Measurements from ENCODE around the gene NRP2.

NRP2 gene

DNA sequence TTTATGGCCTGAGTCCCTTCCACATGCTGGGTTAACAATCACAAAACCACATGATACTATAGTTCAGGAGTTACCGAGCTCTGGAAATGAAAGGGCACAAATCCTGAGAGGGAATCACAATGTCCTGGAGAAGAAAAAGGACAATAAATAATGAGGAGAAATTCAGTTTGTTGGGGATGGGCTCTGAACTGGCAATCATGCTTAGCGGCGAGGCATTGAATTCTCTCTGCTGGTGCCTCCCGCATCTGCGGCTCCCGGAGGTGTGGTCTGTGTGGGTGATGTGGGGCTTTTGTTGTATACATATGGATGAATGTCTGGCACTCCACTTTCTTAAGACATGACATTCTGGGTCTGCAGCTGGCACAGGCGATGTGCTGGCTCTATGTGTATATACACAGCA is 46.1 kb downstream of the NRP2 start:
- in situ Hi-C loops (cut with HindIII; ENCODE audit: low sequenced_read_pairs): no loop called here

DNA sequence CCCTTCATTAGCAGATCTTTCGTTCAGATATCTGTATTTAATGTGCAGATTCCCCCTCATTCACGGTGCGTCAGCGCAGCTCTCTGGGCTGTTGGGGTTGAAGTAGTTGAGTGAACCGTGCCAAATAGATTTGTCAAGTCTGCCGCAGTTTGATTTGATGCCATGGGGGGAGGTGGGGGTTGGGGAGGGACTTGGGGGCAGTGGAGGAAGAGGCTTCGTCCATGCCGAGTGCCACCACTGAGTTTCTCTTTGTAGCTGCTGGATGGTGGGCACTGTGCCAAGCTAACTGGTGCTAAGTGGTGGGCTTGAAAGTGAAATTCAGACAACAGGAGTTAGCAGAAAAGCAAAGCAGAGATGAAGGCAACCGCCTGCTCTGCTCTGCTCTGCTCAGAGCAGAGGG is 47.9 kb downstream of the NRP2 start:
- in situ Hi-C loops (cut with HindIII; ENCODE audit: low sequenced_read_pairs): no loop called here

DNA sequence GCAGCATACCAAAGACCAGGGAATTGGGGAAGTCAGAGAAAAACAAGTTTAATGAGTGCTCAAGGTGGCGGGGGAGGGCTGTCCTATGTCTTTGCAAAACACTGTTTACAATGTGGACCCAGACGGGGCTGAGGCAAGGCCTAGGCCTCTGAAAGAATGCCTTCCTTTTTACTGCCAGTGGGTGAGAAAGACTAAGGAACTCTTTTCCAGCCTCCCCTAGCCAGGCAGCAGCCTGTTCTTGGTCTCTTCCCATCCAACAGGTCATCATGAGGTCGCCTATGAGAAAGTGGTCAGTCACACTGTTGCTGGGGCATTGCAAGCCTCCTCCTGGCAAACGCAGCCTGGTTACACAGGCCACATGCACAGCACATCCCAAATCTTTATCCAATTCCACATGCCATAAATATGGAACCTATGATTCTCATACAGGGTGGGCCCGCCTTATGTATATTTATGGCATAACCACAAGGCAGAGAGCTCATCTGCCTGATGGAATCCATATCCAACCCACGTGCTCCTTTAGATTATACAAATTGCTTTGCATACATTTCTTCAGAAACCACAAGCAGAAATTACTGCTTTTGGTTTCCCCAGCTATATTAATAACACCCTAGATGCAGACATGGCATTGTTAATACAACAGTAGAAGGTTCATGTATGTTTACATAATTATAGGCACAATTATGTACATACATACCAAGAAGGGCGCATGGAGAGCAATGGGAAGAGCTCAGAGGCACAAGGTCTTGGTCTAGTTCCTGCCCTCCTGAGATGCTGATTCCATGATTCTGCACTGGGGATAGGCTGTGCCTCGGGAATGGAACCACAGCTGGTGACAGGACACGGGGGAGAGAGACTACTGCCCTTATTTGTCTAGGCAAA is 48.6 kb downstream of the NRP2 start:
- in situ Hi-C loops (cut with HindIII; ENCODE audit: low sequenced_read_pairs): no loop called here

DNA sequence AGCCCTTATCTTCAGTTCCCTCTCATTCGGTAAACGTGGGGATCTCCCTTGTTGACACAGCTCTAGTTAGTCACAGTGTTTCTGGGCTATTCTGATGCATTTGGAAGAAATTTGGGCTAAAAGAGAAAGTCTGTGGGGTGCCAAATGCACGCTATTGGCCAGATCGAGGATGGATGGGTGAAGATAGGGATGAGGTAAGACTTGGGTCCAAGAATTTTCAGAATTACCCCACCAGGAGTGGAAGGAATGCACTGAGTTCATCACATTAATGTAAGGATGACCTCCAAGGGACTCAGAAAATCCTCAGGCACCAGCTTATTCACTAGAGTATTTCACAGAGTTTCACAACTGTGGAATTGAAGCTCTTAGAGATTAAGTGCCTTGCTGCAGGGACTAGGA is 49.3 kb downstream of the NRP2 start:
- in situ Hi-C loops (cut with HindIII; ENCODE audit: low sequenced_read_pairs): no loop called here

DNA sequence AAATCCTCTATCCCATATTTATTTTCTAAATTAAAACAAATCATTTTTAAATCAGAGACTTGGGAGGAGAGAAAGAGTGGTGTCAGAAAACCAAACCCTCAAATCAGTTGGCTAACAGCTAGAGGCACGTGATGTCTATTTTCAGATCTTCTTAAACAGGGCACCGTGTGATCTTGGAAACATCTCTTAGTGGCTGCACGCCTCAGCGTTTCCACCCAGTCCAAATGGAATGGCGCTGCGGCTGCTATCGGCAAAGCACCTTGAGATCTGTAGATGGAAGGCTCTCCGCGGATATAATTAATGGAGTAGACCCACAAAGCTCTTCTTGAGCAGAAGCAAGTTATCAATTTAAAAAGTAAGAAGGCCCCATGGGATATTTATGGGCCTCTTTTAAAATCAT is 50.0 kb downstream of the NRP2 start:
- in situ Hi-C loops (cut with HindIII; ENCODE audit: low sequenced_read_pairs): no loop called here

DNA sequence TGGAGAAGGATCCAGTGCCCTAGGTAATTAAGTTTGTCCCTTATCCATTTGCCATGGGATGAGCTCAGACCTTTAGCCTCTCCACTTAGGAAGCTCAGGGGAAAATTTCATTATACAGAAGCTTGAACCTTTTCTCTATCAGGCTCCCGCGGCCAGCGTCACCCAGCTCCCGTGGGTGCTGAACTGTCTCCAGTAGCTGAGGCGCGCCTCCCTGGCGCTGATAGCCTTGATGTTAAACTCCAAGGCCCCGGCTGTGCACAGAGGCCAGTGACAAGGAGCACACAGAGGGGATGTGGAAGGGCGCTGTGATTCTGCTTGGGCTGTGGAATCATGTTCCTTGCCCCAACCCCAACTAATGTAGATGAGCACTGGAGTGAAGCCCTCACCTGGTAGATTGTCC is 50.8 kb downstream of the NRP2 start:
- in situ Hi-C loops (cut with HindIII; ENCODE audit: low sequenced_read_pairs): no loop called here

DNA sequence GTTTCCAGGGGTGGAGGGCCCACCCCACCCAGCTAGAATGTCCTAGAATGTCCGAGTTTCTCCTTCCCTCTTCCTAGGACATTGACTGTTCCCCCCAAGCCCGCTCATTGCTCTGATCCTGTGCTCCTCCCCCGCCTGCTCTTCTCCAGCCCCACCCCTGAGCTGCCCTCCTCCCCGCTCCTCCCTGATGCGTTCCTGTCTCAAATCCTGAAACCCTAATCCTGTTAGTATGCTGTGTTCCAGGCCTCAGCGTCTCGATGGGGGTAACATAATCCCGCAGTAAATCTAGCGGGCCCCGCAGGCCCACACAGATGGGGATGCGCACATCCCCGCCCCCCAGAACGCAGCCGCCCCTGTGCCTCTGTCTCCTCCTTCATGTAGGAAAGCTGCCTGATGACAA is 51.3 kb downstream of the NRP2 start:
- in situ Hi-C loops (cut with HindIII; ENCODE audit: low sequenced_read_pairs): no loop called here

DNA sequence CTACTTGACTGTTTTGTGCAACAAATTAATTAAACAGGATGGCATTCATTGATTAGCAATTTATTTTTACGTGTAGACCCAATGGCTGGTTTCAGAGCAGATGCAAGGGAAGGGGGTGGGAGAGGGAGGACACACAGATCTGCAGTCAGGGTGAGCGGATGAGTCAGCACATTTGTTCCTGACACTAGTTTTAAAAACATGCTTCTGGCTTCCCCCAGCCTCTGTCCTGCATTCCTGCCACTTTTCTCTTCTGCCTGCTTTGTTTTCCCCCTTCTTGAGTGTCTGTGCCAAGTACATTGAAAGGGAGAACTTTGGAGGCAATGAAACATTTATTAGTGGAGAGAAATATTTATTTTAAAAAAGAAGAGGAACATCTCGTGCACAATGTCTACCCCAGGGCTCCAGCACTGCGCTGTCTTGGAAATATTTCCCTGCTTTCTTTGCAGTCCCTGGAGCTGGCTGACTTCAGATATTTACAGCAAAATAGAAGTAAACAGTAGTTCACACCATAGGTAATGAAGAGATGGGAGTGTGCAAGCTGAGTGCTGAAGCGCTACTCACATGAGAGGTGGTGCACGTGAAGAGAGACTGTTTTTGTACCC is 52.2 kb downstream of the NRP2 start:
- in situ Hi-C loops (cut with HindIII; ENCODE audit: low sequenced_read_pairs): no loop called here

DNA sequence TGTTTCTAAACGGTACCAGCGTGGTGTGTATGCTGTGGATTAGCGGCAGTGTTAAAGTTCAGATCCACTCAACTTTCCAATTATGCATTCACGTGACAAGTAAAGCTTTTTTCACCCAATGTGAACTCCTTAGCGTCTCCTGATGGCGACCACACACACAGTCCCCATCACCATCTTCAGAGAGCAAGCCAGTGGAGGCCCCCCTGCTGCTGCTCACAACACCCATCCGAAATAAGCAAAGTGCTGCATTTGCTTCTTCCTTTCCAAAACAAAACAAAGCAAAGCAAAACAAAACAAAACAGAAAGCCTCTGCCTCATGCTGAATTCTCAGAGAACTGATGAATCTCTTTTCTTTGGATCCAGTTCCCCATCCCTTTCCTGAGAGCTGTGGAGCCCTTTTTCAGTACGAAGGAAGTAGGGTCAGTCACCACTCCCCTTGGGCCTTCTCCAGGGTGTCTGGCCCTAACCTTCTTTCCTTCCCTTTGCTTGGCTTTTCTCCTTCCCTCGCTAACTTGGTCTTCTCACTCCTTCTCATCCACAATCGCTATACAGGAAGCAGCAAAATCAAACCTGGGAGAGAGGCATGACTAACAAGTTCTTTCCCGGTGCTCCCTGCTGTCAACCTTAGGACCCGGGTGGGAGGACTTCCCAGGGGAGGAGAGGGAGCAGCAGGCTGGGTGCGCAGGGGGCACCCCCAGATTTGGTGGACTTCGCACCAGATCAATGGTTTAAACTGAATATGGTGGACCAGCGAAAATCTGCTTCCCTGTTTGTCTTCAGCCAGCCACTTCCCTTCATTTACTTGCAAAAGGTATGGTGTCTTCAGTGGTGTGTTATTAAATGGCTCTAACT is 56.0 kb downstream of the NRP2 start:
- in situ Hi-C loops (cut with HindIII; ENCODE audit: low sequenced_read_pairs): no loop called here

DNA sequence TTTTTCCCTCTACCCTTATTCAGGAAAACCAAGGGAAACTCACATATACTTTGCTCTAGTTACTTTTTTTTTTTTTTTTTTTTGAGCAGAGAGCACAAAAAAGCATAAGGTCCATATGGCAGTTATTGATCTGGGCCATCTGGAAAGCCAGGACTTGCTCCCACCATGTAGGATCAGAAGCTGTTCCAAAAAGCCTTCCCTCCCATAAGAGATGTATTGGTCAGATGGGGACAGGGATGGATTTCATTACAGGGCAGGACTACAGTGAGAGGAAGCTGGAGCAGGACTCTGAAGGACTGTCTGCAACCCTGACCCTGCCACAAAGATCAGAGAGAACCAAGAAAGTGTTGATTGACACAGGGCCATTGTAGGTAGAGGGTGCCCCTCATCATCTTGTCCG is 57.3 kb downstream of the NRP2 start:
- in situ Hi-C loops (cut with HindIII; ENCODE audit: low sequenced_read_pairs): no loop called here

DNA sequence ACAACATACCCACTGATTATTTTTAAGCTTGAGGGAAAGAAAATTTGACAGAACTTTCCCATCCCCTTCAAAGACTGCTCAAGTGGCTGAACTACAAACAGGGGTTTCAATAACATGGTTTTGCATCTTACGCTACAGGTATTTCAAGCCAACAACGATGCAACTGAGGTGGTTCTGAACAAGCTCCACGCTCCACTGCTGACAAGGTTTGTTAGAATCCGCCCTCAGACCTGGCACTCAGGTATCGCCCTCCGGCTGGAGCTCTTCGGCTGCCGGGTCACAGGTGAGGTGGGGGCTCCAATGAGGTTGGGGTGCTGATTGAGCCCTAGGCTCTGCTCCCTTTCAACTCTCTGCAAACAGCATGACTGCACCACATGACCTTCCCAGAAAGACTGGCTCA is 58.1 kb downstream of the NRP2 start:
- in situ Hi-C loops (cut with HindIII; ENCODE audit: low sequenced_read_pairs): no loop called here

DNA sequence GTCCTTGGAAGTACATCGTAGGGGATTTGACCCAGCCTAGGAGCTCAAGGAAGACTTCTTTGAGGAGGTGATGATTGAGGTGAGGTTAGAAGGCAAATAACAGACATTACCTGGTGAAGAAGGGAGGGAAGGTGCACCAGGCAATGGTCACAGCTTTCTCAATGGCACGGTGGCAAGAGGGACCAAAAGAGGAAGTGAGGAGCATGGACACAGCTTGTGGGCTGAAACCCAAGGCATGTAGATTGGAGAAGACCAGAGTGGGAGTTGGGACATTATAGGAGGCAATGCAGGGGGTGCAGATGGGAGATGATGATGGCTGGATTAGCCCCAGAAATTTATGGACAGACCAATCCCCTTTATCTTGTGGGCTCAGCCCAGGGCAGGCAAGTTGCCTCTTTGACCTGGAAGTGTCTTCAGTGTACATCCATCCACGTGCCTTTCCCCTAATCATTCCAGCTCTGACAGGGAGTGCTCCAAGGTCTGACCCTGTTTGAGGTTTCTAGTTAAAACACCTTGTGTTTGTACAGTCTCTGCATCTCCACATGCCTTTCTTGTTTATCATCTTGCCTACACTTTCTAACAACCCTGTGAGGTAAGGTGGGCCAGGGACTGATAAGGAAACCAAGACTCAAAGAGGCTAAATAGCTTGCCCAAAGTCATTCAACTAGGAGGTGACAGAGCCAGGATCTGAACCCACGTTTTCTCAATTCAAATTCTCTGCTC is 59.1 kb downstream of the NRP2 start:
- in situ Hi-C loops (cut with HindIII; ENCODE audit: low sequenced_read_pairs): no loop called here

DNA sequence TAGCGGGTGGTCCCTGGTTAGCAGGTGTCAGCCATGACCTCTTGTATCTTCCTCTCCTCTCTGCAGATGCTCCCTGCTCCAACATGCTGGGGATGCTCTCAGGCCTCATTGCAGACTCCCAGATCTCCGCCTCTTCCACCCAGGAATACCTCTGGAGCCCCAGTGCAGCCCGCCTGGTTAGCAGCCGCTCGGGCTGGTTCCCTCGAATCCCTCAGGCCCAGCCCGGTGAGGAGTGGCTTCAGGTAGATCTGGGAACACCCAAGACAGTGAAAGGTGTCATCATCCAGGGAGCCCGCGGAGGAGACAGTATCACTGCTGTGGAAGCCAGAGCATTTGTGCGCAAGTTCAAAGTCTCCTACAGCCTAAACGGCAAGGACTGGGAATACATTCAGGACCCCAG is 60.8 kb downstream of the NRP2 start:
- in situ Hi-C loops (cut with HindIII; ENCODE audit: low sequenced_read_pairs): no loop called here

DNA sequence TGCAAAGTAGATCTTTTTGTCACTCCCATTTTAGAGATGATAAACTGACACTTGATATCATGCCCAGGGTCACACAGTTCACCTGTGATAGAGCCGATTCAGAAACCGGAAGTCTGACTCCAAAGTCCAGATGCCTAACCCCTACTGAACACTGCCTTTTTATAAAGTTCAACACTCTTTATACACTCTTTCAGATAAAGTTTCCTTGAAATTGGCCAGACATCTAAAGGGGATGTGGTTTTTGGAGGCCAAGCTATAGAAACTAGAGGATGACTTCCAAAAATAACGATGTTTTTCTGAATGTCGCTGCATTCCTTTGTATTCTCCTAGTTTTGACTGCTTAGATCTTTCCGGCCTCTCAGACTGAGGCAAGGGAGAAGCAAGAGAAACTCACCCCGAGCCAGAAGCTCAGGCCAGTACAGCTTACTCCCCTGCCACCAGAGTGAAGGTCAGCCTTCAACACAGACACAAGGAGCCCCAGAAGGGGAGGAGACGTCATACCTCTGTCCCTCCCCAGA is 61.8 kb downstream of the NRP2 start:
- in situ Hi-C loops (cut with HindIII; ENCODE audit: low sequenced_read_pairs): no loop called here

DNA sequence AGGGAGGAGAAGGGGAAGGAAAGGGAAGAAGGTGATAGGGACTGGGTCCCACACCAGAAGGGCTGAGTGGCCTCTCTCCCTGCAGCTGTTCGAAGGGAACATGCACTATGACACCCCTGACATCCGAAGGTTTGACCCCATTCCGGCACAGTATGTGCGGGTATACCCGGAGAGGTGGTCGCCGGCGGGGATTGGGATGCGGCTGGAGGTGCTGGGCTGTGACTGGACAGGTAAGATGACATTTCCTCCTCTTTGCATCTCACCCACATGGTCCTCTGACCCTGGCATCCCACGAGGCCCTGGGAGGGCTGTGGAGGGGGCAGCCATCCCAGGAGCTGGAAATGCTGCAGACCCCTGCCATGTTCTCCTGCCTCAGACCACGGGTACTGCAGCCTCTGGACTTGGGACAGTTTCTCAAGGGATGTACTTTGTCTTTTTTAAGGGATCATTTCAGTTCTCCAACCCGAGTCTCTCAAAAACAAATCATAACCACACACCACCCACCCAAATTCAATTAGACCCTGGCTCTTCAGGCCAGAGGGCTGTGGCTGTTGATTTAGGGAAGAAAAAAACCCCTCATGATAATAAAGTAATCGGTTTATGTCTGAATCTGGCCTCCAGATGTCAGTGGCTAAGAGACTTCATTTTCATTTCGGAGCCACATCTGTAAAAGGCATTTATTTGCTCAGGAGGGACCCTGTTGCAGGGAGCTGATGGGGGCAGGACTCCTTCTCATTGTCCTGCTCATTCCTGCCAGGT is 63.5 kb downstream of the NRP2 start:
- in situ Hi-C loops (cut with HindIII; ENCODE audit: low sequenced_read_pairs): no loop called here

DNA sequence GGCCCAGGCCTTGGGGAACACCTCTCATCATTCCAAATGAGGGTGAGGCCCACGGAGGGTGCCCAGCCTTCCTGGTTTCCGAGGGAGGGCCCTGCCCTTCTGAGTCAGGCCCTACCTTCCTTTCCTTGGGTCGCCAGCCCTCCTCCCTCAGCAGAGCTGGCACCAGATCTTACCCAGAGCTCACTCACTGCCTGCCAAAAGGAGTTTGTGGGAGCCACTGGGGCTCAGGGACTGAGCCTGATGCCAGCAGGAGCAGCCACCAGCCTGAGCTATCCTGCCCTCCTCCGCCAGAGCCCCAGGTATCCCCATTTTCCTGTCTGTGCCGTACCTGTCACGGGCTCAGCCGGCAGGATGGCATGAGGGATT is 64.1 kb downstream of the NRP2 start:
- in situ Hi-C loops (cut with HindIII; ENCODE audit: low sequenced_read_pairs): no loop called here

DNA sequence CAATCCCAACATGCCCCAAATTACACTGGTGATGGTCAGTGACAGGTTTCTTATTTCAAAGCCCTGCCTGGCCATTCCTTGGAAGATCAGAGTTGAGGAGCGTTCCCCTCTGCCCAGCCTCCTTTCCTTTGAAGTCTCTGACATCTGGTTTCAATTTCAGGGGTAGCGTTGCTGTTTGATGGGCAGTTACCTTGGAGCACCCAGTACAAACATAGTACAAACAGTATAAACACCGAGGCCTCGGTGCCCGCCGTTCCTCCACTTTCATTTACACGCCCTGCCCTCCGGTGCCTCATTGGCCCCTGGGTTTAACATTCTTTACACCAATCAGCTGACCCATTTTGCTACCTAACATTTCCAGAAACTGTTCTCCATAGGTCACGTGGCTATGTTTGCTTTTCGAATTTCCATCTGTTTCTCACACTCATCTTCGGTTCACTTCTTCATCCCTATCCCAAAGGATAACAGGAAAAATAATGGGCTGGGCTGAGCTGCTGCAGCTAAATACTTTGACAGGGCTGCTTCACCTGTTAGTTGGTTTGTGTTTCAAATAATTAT is 65.6 kb downstream of the NRP2 start:
- in situ Hi-C loops (cut with HindIII; ENCODE audit: low sequenced_read_pairs): no loop called here

DNA sequence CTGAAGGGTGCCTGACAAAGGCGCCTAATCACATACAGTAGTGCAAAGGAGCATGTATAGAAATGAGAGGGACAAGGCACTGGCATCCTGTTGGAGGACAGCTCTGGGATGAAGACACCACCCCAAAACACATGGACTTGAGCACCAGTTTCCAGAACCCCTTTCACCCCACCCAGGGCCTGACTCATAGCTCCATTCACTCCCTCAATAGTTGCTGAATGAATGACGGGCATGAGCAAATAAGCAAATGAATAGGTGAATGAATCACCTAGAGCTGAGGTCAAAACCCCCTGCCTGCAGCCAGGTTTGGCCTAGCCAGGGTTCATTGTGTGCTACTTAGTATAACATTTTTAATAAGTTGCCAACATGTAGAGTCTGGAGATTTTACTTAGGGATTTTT is 66.3 kb downstream of the NRP2 start:
- in situ Hi-C loops (cut with HindIII; ENCODE audit: low sequenced_read_pairs): no loop called here

DNA sequence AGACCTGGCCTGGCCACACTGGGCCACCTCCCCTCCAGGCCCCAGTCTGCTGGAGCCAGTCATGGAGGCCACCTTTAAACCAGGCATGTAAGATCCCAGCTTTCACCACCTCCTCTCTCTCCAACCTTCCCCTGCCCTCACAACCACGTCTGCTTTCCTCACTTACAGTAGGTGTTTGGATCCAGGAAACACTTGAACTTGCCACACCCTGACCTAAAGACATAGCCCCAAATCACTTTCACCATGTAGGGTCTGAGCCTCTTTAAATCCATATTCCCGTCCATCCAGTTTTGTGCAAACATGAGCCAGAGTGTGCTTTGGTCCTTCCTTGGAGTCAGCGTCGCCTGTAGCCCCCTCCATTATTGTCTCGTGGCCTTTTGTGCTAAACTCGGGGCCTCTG is 66.8 kb downstream of the NRP2 start:
- in situ Hi-C loops (cut with HindIII; ENCODE audit: low sequenced_read_pairs): no loop called here

DNA sequence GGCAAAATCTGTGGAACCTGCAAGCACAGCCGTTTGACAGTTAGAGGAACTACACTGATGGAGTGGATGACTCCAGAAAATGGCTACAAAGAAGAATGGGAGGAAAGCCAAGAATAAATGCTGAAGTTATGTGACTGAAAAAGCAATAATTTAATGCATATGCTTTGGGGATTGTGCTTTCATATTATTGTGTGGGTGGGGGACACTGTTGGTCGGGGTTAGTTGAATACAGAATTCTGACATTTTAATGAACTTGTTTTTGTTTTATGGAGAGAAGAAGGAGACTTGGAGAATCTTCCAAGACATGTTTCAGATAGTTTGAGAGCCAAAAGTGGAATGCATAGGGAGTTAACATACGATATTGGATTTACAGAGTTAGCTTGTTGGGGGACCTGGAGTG is 68.5 kb downstream of the NRP2 start:
- in situ Hi-C loops (cut with HindIII; ENCODE audit: low sequenced_read_pairs): loop anchor here (5.0 kb wide), 1 partner anchor 48 kb away; no protein-coding TSS in a partner anchor
